A204.1 (cell line): ENCODE results near the gene LEO1.
"Not testable (repeated sequence)": the region's sequence is repeated elsewhere in the genome, so short reads cannot be mapped to it uniquely, and the experiment has no call there.

Source experiments
- FAIRE-seq: peaks from 2 replicates; lab custom pipeline; 2012; peaks lifted over from hg19 to GRCh38; lab: Jason Lieb, UNC

Gene LEO1

GRCh38 chr15:52003710-52004109, 32.1 kb upstream of the LEO1 start:
- no peak for FAIRE-seq

- FAIRE-seq = not testable (repeated sequence)
These were observed 31.5 kb upstream of the LEO1 start for GRCh38 chr15:52003089-52003488.

DNA sequence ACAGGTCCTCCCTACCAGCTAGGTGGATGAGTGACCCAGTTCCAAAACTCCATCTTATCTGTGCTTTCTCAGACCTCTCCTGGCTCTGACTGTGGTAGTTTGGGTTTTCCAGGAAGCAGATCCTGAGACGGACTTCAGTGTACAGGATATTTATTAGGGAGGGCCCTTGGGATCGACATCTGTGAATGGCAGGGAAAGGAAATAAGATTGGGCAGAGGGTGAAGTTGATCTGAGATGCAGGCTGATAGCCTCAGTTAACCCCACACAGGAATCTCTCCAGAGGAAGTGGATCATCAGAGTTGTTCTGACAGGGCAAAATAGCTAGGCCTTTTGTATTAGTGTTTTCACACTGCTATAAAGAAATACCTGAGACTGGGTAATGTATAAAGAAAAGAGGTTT, 30.8 kb upstream of the LEO1 start:
- FAIRE-seq = no peak

GRCh38 chr15:51992953-51993352, 21.4 kb upstream of the LEO1 start:
- no peak for FAIRE-seq

DNA sequence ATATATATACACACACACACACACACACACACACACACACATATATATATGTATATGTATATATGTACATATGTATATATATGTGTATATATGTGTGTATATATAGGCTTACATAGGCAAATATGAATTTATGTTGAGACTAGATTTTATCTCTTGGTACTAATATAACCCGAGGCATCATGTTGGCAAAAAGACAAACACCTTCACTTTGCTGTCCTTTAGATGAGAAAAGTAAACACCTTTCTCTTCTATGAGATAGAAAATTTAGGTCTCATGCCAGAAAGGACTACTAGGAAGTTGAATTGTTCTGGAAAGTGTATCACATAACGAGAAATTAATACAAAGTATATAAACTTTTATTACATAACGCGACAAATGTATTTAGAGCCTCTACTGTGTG, 19.6 kb upstream of the LEO1 start:
- no peak for FAIRE-seq

DNA sequence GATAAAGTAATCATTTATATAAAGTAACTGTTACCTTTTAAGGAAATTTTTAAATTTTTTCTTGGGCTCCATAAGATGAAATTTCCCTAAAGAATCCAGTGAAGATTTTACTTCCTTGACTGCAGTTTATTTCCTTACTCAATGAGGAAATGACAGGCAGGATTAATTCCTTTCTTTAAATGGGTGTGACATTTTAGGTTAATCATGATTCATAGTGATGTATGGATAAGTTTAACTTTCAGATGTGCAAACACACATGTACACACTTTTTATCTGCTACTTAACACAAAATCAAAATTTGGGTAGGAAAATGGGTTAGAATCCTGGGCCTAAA, 11.2 kb upstream of the LEO1 start:
- FAIRE-seq = no peak

GRCh38 chr15:51982013-51982769, 10.6 kb upstream of the LEO1 start:
- peak; percentile 88 for FAIRE-seq

- FAIRE-seq = no peak
These were observed 2.2 kb upstream of the LEO1 start for GRCh38 chr15:51973775-51974174.

DNA sequence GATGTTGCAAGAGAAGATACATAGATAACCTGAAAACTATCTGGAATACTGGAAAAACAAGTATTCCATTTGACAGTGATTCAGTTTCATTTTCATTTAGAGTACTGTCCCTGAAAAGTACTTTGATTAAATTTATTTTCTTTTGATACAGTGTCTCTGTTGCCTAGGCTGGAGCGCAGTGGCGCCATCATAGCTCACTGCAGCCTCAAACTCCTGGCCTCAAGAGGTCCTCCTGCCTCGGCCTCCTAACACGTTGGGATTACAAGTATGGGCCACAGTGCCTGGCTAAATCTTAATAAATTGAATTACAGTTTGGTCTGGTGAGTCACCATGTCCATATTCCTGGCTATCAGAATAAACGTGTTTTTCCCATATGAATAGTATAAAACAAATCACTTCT, 1.6 kb upstream of the LEO1 start:
- FAIRE-seq = no peak

DNA sequence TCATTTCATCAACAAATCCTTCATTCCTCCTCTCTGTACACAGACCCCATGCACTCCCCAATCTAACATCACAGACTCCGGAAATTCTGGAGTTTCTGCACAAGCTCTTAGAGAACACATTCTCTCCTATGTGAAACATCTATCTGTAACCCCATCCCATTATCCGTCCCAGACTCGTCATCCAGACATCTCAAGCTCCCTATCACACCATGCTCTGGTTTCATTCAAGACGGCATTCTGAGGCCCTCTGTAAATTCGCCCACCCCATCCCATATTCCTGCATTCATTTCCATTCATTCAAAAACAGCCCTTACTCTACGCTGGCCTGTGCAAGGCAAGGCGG, 575 bp downstream of the LEO1 start:
- FAIRE-seq = no peak

DNA sequence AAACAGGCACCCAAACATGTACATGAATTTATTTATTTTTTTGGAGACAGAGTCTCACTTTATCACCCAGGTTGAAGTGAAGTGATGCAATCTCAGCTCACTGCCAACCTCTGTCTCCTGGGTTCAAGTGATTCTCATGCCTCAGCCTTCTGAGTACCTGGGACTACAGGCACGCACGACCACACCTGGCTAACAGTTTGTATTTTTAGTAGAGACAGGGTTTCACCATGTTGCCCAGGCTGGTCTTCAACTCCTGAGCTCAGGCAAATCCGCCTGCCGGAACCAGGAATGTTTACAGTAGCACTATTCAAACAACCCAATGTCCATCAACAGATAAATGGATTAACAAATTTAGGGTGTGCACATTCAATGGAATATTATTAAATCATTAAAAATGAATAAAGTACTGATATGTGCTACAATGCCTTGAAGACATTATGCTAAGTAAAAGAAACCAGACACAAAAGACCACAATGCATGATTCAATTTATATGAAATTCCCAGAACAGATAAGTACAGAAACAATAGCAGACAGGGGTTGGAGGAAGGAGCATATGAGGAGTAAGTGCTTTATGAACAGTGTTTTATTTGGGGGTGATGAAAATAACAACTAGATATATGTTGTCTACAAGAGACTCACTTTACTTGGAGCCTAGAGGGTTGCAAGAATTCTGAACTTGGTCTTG, 1.3 kb downstream of the LEO1 start:
- no peak for FAIRE-seq

GRCh38 chr15:51969728-51970127, 1.9 kb downstream of the LEO1 start:
- no peak for FAIRE-seq

GRCh38 chr15:51967583-51967982, 4.0 kb downstream of the LEO1 start:
- no peak for FAIRE-seq

DNA sequence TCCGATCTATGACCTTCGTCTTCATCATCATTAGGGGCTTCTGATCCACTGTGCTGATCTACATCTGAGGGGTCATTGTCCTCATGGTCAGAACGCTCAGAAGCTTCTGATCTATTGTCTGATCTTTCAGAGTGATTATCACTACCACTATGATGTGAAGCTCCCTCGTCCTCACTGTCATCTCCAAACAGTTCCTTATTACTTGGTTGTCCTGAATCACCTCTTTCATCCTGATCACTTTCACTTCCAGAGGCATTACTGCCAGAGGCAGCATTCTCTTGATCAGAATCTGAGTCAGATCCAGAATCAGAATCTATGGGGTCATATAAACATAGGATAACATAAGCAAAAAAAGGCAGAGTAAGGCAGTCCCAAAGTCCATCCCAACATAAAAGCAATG, 5.4 kb downstream of the LEO1 start:
- no peak for FAIRE-seq

- FAIRE-seq = no peak
These were observed 5.9 kb downstream of the LEO1 start for GRCh38 chr15:51965691-51966090.

- no peak for FAIRE-seq
These were observed 16.1 kb downstream of the LEO1 start for GRCh38 chr15:51955504-51955903.

GRCh38 chr15:51952805-51953204, 18.8 kb downstream of the LEO1 start:
- FAIRE-seq = no peak

DNA sequence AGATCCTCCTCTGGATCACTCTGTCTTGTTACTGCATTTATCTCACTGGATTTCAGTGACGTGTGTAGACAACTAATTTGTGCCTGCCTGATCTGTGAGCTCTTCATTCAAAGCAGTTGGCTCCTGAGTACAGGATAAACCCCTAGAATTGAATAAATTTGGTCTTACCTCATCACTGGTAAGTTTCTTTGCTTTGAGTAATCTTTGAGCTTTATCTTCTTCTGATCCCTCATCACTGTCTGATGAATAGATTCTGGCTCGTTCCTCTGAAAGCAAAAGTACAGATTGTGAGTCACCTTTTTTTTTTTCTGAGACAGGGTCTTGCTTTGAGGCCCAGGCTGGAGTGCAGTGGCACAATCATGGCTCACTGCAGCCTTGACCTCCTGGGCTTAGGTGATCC, 24.5 kb downstream of the LEO1 start:
- FAIRE-seq = no peak

DNA sequence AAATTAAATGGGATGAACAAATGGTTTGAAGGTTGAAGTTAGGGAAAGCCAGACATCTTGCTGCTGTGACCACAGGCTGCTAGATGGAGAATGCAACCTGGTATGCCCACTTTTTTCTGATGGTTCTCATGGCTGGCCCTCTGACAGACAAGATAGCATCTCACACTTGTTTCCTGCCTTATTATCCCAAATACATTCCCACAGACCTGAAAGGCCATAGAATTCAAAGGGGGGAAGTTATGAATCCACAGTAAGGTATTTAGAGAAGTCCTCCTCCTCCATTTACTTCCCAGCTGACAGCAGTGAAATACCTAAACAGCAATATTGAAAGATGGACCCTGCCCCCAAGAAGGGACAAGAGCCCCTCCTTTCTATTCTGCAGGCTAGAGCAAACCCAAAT, 32.4 kb downstream of the LEO1 start:
- no peak for FAIRE-seq

GRCh38 chr15:51938286-51938685, 33.3 kb downstream of the LEO1 start:
- FAIRE-seq = no peak

GRCh38 chr15:51936105-51936478, 35.5 kb downstream of the LEO1 start:
- FAIRE-seq = no peak

- no peak for FAIRE-seq
These were observed 36.0 kb downstream of the LEO1 start for GRCh38 chr15:51935466-51936104.

- FAIRE-seq = no peak
These were observed 39.4 kb downstream of the LEO1 start for GRCh38 chr15:51932161-51932560.

GRCh38 chr15:51931638-51932037, 39.9 kb downstream of the LEO1 start:
- FAIRE-seq = no peak
